Breast epithelium (tissue), 4 donors: ENCODE results near the gene C19orf25. TPM values are rescaled to one million over a fixed set of nuclear protein-coding genes. Genes with fewer than 3 reads are reported as not detected.

Source experiments
- DNase-seq, 2 donors: peaks; one replicate each; pipeline ENCODE4 v3.0.0-alpha.2; 2019; ENCODE audit warnings: low spot score in 2 of 2
- H3K27ac ChIP-seq, 2 donors: fragments of 200-600 bp; sonication (generic) in 1 of 2; one replicate each; pipeline ENCODE4 v1.5.1; 2016 to 2019; ENCODE audit warnings: mild to moderate bottlenecking in 1 of 2
- H3K27me3 ChIP-seq, 2 donors: fragments of 200-600 bp; sonication (generic) in 1 of 2; one replicate each; pipeline versions ENCODE4 v1.5.1 to v1.6.0; 2017 to 2019; ENCODE audit warnings: control low read depth in 1 of 2, mild to moderate bottlenecking in 1 of 2
- H3K36me3 ChIP-seq: fragments of 200-600 bp; one replicate; pipeline ENCODE4 v1.5.1; 2019
- H3K4me1 ChIP-seq, 2 donors: fragments of 200-600 bp; sonication (generic); one replicate each; pipeline ENCODE4 v1.5.1; 2016 to 2019; ENCODE audit warnings: control low read depth in 1 of 2
- H3K4me3 ChIP-seq, 3 donors: fragments of 200-600 bp; sonication (generic); 1 replicate in 2 of 3; 2 replicates in 1 of 3; pipeline ENCODE4 v1.5.1; 2016 to 2019; ENCODE audit warnings: mild to moderate bottlenecking in 3 of 3, moderate library complexity in 2 of 3
- H3K9me3 ChIP-seq, 2 donors: fragments of 200-600 bp; sonication (generic) in 1 of 2; one replicate each; pipeline ENCODE4 v1.5.1; 2016 to 2019; ENCODE audit warnings: control low read depth in 1 of 2
- CTCF ChIP-seq, 3 donors: fragments of 450-650 bp; IDR thresholded peaks; one replicate each; pipeline ENCODE4 v1.5.1; 2016 to 2017; ENCODE audit warnings: antibody characterized with exemption in 3 of 3, mild to moderate bottlenecking in 3 of 3, moderate library complexity in 3 of 3
- POLR2A ChIP-seq: fragments of 450-650 bp; IDR thresholded peaks from one replicate; pipeline ENCODE4 v1.6.1; 2016; ENCODE audit warnings: antibody characterized with exemption, mild to moderate bottlenecking, moderate library complexity
- POLR2AphosphoS5 ChIP-seq, 3 donors: sonication (generic); formaldehyde crosslinking; IDR thresholded peaks; one replicate each; pipeline ENCODE4 v1.6.1; 2017; ENCODE audit warnings: antibody characterized with exemption in 3 of 3
- intact Hi-C: fragments of 100-400 bp; cut with DNase I; formaldehyde crosslinking; loops from one replicate; pipeline ENCODE4 v1.15.1; 2023; ENCODE audit warnings: low total_unique reads
- total RNA-seq, 3 donors: library from RNA; depleted of rRNA; stranded (reverse); fragments of >200 nt; gene quantifications; one replicate each; pipeline ENCODE4 v1.1.0, GENCODE V29; 2016

C19orf25 gene
- total RNA-seq, 3 donors from 2014 or later: 27.7 to 32.8 (median 28.7) TPM

- intact Hi-C loops: no loop called here
- peak overlapping the region in 2 of 3 donors; percentile 0 to 33 for H3K4me3 ChIP-seq
- H3K27ac ChIP-seq: no peak overlapping the region
- peak in 1 of 2 donors; percentile 50 for DNase-seq
- peaks cover 17 to 55% of the 10 kb centered on the region in 2 donors for H3K27me3 ChIP-seq
- TF ChIP-seq CTCF (IDR thresholded peaks at IDR 0.05): no peak
- no peak for TF ChIP-seq POLR2AphosphoS5 (IDR thresholded peaks at IDR 0.05)
- no peak for TF ChIP-seq POLR2A
- peaks cover 5 to 6% of the 10 kb centered on the region in 2 donors for H3K4me1 ChIP-seq
- no peaks in the 10 kb centered on the region for H3K36me3 ChIP-seq
- no peaks in the 10 kb centered on the region for H3K9me3 ChIP-seq
These were observed 23.5 kb downstream of the C19orf25 start for GRCh38 chr19:1455336-1456120.

- Histone ChIP-seq H3K36me3 (no peaks in the 10 kb centered on the region), H3K4me1 (peaks cover 5 to 6% of the 10 kb centered on the region in 2 donors), H3K27ac (no peak overlapping the region), H3K9me3 (no peaks in the 10 kb centered on the region), H3K4me3 (peak overlapping the region in 2 of 3 donors; percentile 0 to 33), H3K27me3 (peaks cover 22 to 61% of the 10 kb centered on the region in 2 donors)
- no peak for DNase-seq
- intact Hi-C loops: no loop called here
- TF ChIP-seq CTCF (IDR thresholded peaks at IDR 0.05): no peak
- TF ChIP-seq POLR2AphosphoS5 (IDR thresholded peaks at IDR 0.05): no peak
- no peak for TF ChIP-seq POLR2A
These were observed 24.0 kb downstream of the C19orf25 start for GRCh38 chr19:1455002-1455335.

DNA sequence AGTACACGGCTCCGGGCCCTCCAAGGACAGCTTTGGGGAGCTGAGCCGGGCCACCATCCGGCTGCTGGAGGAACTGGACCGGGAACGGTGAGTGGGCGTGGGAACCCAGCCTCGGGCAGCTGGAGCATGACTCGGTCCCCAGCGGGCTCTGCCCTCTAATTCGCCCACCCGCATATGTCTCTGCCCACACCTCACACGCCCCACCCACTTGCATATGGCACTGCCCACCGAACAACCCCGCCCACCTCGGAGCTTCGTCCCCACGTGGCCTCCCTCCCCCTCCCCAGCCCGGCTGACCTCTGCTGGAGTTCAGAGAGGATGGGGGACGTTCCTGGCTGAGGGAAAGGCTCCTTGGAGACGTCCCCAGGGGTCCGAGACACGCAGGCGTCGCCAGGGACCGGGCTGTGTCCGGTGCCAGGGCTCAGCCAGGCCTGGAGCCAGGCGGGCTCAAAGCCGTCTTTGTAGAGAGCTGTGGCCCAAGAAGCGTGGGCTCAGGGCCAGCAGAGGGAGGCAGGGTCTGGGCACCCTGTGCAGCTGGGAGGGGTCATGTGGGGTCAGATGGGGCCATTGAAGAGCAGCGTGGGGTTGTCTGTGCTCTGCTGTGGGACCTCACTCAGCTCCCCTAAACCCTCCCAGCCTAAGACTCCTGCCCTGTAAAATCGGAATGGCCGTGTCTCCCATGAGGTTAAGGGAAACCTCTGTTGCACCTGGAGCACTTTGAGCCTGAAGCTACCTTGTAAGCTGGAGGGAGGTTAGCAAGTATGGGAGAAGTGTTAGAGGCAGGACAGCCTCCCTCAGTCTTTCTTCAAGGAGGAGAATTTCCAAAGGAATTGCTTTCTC is 25.3 kb downstream of the C19orf25 start:
- no peak for DNase-seq
- peaks cover 29 to 73% of the 10 kb centered on the region in 2 donors for H3K27me3 ChIP-seq
- TF ChIP-seq POLR2A (no peak), POLR2AphosphoS5 (IDR thresholded peaks at IDR 0.05) (no peak), CTCF (IDR thresholded peaks at IDR 0.05) (no peak)
- no peak overlapping the region for H3K27ac ChIP-seq
- H3K4me1 ChIP-seq: peaks cover 5 to 6% of the 10 kb centered on the region in 2 donors
- intact Hi-C loops: no loop called here
- no peaks in the 10 kb centered on the region for H3K36me3 ChIP-seq
- peak overlapping the region in 2 of 3 donors; percentile 13 to 55 for H3K4me3 ChIP-seq
- H3K9me3 ChIP-seq: no peaks in the 10 kb centered on the region

GRCh38 chr19:1452802-1453524 is 26.1 kb downstream of the C19orf25 start:
- peaks cover 29 to 77% of the 10 kb centered on the region in 2 donors for H3K27me3 ChIP-seq
- H3K27ac ChIP-seq: no peak overlapping the region
- peak overlapping the region in 2 of 3 donors; percentile 13 to 55 for H3K4me3 ChIP-seq
- peaks cover 5 to 6% of the 10 kb centered on the region in 2 donors for H3K4me1 ChIP-seq
- intact Hi-C loops: no loop called here
- no peak for DNase-seq
- TF ChIP-seq POLR2AphosphoS5 (IDR thresholded peaks at IDR 0.05) (no peak), POLR2A (no peak), CTCF (IDR thresholded peaks at IDR 0.05) (no peak)
- H3K36me3 ChIP-seq: no peaks in the 10 kb centered on the region
- no peaks in the 10 kb centered on the region for H3K9me3 ChIP-seq
